GM12801 (cell line): ENCODE results near the gene CCDC137.

Experiments used
- CTCF ChIP-seq: IDR thresholded peaks from one replicate; pipeline ENCODE4 v1.5.1; 2011; ENCODE audit warnings: control low read depth; ENCODE audit not compliant: insufficient read length; ENCODE audit errors: extremely low read depth

The CCDC137 gene

GRCh38 chr17:81686614-81687013 is 20.1 kb downstream of the CCDC137 start:
- TF ChIP-seq CTCF = no peak

- TF ChIP-seq CTCF = no peak
Measured at GRCh38 chr17:81687770-81688541, 21.4 kb downstream of the CCDC137 start.

- no peak for TF ChIP-seq CTCF
Measured at GRCh38 chr17:81688616-81689015, 22.1 kb downstream of the CCDC137 start.

DNA sequence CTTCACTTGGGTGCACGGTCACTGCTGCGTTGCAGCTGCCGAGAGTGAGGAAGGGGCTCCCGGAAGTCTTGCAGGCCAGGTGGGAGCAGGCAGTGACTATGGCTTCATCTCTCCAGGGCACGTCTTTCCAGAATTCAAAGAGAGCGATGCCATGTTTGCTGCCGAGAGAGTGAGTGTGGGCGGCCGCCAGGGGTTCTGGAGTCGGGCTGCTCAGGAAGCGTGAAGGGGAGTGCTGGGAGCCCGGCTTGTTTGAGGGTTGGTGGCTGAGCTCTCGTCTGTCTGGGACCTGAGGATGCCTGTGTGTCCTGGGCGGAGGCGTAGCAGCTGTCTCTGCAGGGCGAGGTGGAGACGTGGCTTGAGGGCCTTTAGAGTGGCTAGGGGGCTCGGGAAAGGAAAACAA is 23.5 kb downstream of the CCDC137 start:
- no peak for TF ChIP-seq CTCF

DNA sequence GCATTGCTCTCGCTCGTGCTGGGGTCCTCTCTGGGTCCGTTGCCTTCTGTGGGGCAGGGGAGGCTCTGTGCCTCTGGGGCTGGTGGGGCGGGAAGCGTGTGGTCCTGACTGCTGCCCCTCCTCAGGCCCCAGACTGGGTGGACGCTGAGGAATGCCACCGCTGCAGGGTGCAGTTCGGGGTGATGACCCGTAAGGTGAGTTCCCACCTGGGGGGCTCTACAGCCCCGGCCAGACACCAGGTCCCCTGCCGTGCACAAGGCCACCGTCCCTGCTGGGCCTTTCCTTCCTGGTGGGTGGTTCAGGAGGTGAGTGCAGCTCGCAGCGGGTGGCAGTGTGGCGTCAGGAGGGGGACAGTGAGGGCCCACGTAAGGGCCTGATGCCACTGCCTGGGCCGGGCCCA is 24.0 kb downstream of the CCDC137 start:
- no peak for TF ChIP-seq CTCF

DNA sequence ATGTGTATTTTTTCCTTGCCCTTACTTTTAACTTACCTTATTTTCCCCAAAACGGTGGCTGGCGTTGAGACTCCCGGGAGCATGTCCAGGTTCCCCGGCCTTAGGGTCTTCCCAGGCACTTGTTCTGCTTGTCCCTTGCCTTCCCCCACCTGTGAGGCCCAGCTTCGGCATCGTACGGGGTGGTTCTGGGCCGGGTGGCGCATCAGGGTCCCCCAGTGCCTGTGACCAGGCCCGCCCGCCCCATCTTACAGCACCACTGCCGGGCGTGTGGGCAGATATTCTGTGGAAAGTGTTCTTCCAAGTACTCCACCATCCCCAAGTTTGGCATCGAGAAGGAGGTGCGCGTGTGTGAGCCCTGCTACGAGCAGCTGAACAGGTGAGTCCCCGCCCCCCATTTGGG is 24.7 kb downstream of the CCDC137 start:
- no peak for TF ChIP-seq CTCF

GRCh38 chr17:81691608-81692007 is 25.1 kb downstream of the CCDC137 start:
- TF ChIP-seq CTCF = no peak
